Fibroblast of lung (primary cell): ENCODE measurements around the gene ARHGAP45. TPM values are rescaled to one million over a fixed set of nuclear protein-coding genes. Genes with fewer than 3 reads are reported as not detected.

Experiments used
- DNase-seq, 2 donors: peaks; one replicate each; pipeline versions ENCODE4 v3.0.0 to v3.0.0-alpha.2; 2010; ENCODE audit warnings: low read depth in 2 of 2
- H2AFZ ChIP-seq: 2 replicates; pipeline ENCODE4 v1.5.1; 2012; ENCODE audit warnings: low read length, control low read depth, inconsistent platforms
- H3K27ac ChIP-seq: 2 replicates; pipeline ENCODE4 v1.5.1; 2011; ENCODE audit warnings: low read length, control low read depth; ENCODE audit not compliant: insufficient read depth
- H3K27me3 ChIP-seq: 2 replicates; pipeline ENCODE4 v1.5.1; 2011; ENCODE audit warnings: mild to moderate bottlenecking, low read length; ENCODE audit not compliant: control insufficient read depth, insufficient read depth
- H3K36me3 ChIP-seq: 2 replicates; pipeline ENCODE4 v1.5.1; 2011; ENCODE audit warnings: low read length; ENCODE audit not compliant: control insufficient read depth, insufficient read depth
- H3K4me1 ChIP-seq: 2 replicates; pipeline ENCODE4 v1.5.1; 2011; ENCODE audit warnings: low read length; ENCODE audit not compliant: control insufficient read depth, insufficient read depth; ENCODE audit errors: extremely low read depth
- H3K4me2 ChIP-seq: 2 replicates; pipeline ENCODE4 v1.5.1; 2011; ENCODE audit warnings: low read length, control low read depth; ENCODE audit not compliant: insufficient read depth; ENCODE audit errors: extremely low read depth
- H3K4me3 ChIP-seq, 4 experiments: fragments of 200-600 bp in 1 of 4; sonication (generic) in 1 of 4; replicated peaks in 1 of 4; 2 replicates each; pipeline ENCODE4 v1.5.1; 2011 to 2016; ENCODE audit warnings: low read length in 4 of 4, low read depth in 3 of 4, mild to moderate bottlenecking in 3 of 4, control low read depth in 2 of 4, inconsistent platforms in 1 of 4, mixed read lengths in 1 of 4; ENCODE audit not compliant: insufficient read depth in 1 of 4; ENCODE audit errors: control extremely low read depth in 1 of 4
- H3K79me2 ChIP-seq: 2 replicates; pipeline ENCODE4 v1.5.1; 2012; ENCODE audit warnings: mild to moderate bottlenecking, low read length, inconsistent platforms; ENCODE audit not compliant: control insufficient read depth, insufficient read depth
- H3K9ac ChIP-seq: 2 replicates; pipeline ENCODE4 v1.5.1; 2011; ENCODE audit warnings: mild to moderate bottlenecking, low read length, control low read depth; ENCODE audit not compliant: insufficient read depth
- H3K9me3 ChIP-seq: 2 replicates; pipeline ENCODE4 v1.5.1; 2012; ENCODE audit warnings: low read depth, low read length; ENCODE audit not compliant: control insufficient read depth, insufficient read depth
- H4K20me1 ChIP-seq: 2 replicates; pipeline ENCODE4 v1.5.1; 2011; ENCODE audit warnings: low read length; ENCODE audit not compliant: control insufficient read depth, insufficient read depth; ENCODE audit errors: extremely low read depth
- EZH2 ChIP-seq: IDR thresholded peaks from 2 replicates; pipeline ENCODE4 v1.5.1; 2012; ENCODE audit warnings: low read length, control low read depth, mild to moderate bottlenecking; ENCODE audit errors: missing control alignments
- polyA plus RNA-seq, 2 donors: library from polyadenylated mRNA; depleted of rRNA in 1 of 2; stranded (reverse) in 1 of 2; unstranded in 1 of 2; fragments of >200 nt; gene quantifications; 2 replicates each; pipeline ENCODE4 v1.2.1, GENCODE V29; 2011 to 2012; ENCODE audit warnings: missing spikeins in 1 of 2
- total RNA-seq: library from RNA; depleted of rRNA; stranded (reverse); fragments of >200 nt; gene quantifications from 2 replicates; pipeline ENCODE4 v1.2.1, GENCODE V29; 2014
- TF ChIP-seq, protein P1 (sequence below), 2 donors: IDR thresholded peaks in 1 of 2; conservative IDR thresholded peaks in 1 of 2; 1 replicate in 1 of 2; 2 replicates in 1 of 2; pipeline ENCODE4 v1.5.1; 2011 to 2012; ENCODE audit warnings: low read length in 2 of 2, control low read depth in 1 of 2, inconsistent platforms in 1 of 2, low read depth in 1 of 2, mild to moderate bottlenecking in 1 of 2

Gene ARHGAP45
- total and polyA plus RNA-seq, 2 donors (not counting 1 experiment from before 2014, with no cell fraction given) = 0.42 to 1.8 TPM

DNA sequence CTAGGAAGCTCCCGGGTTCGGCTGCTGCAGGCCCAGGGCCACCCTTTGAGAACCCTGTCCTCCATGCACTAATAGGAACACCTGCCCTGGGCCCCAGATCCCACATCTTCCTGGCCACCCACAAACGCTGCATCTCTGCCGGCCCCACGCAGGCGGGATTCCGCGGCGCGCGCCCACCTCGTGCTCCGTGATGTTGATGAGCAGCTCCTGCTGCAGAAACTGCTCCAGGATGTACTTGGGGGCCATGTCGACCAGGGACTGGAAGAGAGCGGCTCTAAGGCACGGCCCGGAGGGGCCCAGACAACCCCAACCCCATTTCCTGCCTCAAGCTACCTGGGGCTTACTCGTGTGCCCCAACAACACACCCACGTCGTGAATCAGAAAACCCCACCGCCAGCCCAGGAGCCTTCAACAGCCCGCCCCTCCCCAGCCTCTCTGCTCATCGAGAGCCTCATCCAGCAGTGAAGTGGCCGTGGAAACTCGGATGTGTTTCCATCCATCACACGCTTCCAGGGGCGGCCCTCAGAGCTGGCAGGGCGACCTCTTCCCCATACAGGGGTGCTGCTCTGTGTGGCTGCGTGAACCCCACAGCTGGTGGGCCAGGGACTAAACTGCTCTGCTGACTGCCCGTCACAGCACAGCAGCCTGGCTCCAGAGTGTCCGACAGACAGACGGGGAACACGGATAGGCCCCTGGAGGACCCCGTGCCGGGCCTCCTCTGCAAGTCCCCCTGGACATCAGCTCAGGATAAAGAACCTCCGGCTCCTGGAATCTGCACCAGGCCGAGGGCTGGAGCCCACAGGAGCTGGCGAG lies 24.0 kb downstream of the ARHGAP45 start:
- Histone ChIP-seq H3K79me2 (peaks cover 27% of the 10 kb centered on the region), H3K27ac (no peak overlapping the region), H3K9ac (no peak overlapping the region), H3K4me3 (no peak overlapping the region), H3K9me3 (no peaks in the 10 kb centered on the region), H4K20me1 (no peaks in the 10 kb centered on the region), H3K27me3 (no peaks in the 10 kb centered on the region), H3K4me1 (peaks cover 5% of the 10 kb centered on the region), H3K36me3 (peaks cover 24% of the 10 kb centered on the region), H2AFZ (no peak overlapping the region), H3K4me2 (no peak overlapping the region)
- TF ChIP-seq, protein P1, sequence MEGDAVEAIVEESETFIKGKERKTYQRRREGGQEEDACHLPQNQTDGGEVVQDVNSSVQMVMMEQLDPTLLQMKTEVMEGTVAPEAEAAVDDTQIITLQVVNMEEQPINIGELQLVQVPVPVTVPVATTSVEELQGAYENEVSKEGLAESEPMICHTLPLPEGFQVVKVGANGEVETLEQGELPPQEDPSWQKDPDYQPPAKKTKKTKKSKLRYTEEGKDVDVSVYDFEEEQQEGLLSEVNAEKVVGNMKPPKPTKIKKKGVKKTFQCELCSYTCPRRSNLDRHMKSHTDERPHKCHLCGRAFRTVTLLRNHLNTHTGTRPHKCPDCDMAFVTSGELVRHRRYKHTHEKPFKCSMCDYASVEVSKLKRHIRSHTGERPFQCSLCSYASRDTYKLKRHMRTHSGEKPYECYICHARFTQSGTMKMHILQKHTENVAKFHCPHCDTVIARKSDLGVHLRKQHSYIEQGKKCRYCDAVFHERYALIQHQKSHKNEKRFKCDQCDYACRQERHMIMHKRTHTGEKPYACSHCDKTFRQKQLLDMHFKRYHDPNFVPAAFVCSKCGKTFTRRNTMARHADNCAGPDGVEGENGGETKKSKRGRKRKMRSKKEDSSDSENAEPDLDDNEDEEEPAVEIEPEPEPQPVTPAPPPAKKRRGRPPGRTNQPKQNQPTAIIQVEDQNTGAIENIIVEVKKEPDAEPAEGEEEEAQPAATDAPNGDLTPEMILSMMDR (conservative IDR thresholded peaks at IDR 0.05 in 1 of 2, IDR thresholded peaks at IDR 0.05 in 1 of 2; ENCODE audit: low read depth in 1 of 2, low read length in 2 of 2) = no peak
- TF ChIP-seq EZH2 = no peak
- no peak for DNase-seq

DNA sequence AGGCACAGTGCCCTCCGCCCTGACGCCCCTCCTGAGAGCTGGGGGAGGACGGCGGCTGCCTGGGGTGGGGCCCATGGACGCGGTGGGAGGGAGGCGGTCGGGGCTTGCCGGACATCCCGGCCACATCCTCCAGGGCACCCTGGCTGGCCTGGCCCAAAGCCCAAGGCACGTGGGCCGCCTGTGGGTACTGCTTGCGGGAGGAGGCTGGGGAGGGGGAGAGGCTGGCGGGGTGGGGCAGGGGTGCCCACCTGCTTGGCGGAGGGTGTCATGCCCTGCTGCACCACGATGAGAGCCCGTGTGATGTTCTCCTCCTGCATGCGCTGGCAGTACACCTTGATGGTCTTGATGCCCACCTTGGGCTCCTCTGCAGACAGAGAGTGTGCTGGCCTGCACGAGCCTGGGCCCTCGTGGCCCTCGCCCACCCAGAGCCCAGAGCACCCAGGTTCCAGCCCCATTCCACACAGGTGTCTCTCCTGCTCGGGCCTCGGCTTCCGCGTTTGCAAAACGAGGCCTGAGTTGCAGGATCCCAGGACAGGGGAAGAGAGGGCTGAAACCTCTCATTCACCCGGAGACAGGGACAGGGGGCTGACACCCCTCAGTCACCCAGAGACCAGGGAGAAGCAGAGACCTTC lies 24.7 kb downstream of the ARHGAP45 start:
- Histone ChIP-seq H3K27ac (no peak overlapping the region), H3K27me3 (no peaks in the 10 kb centered on the region), H3K4me2 (no peak overlapping the region), H3K4me1 (peaks cover 5% of the 10 kb centered on the region), H3K9me3 (no peaks in the 10 kb centered on the region), H4K20me1 (no peaks in the 10 kb centered on the region), H3K9ac (no peak overlapping the region), H3K79me2 (peaks cover 27% of the 10 kb centered on the region), H3K4me3 (no peak overlapping the region), H3K36me3 (peaks cover 23% of the 10 kb centered on the region), H2AFZ (no peak overlapping the region)
- TF ChIP-seq EZH2 = no peak
- TF ChIP-seq, protein P1 (conservative IDR thresholded peaks at IDR 0.05 in 1 of 2, IDR thresholded peaks at IDR 0.05 in 1 of 2; ENCODE audit: low read depth in 1 of 2, low read length in 2 of 2) = no peak
- DNase-seq = no peak

DNA sequence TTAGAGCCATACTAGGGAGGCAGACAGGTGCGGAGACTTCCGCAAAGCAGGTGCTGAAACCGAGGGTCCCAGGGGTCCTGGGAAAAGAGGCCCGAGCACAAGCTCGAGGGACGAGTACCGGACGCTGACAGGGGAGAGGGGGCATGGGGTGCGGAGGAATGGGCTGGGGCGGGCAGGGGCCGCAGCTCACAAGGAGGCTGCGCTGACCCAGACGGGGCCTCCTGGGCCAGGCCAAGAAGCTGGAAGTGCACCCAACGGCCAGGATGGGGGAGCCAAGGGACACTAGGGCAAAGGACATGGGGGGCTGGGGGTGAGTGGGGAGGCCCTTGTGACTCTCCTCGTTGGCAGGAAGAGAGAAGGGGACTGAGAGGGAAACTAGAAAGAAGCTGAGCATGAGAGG lies 26.4 kb downstream of the ARHGAP45 start:
- no peaks in the 10 kb centered on the region for H4K20me1 ChIP-seq
- no peaks in the 10 kb centered on the region for H3K27me3 ChIP-seq
- no peak overlapping the region for H3K9ac ChIP-seq
- no peak overlapping the region for H3K4me2 ChIP-seq
- peaks cover 27% of the 10 kb centered on the region for H3K79me2 ChIP-seq
- no peak overlapping the region for H2AFZ ChIP-seq
- H3K36me3 ChIP-seq = peaks cover 20% of the 10 kb centered on the region
- H3K4me3 ChIP-seq = peak overlapping the region in 1 of 4 experiments; percentile 71
- no peak overlapping the region for H3K27ac ChIP-seq
- peaks cover 5% of the 10 kb centered on the region for H3K4me1 ChIP-seq
- DNase-seq = no peak
- TF ChIP-seq EZH2 = no peak
- TF ChIP-seq, protein P1 (conservative IDR thresholded peaks at IDR 0.05 in 1 of 2, IDR thresholded peaks at IDR 0.05 in 1 of 2; ENCODE audit: low read depth in 1 of 2, low read length in 2 of 2) = no peak
- no peaks in the 10 kb centered on the region for H3K9me3 ChIP-seq
